ENCODE results near the gene ABCC6.
"Not testable (repeated sequence)": the region's sequence is repeated elsewhere in the genome, so short reads cannot be mapped to it uniquely, and the experiment has no call there.

Gene ABCC6

DNA sequence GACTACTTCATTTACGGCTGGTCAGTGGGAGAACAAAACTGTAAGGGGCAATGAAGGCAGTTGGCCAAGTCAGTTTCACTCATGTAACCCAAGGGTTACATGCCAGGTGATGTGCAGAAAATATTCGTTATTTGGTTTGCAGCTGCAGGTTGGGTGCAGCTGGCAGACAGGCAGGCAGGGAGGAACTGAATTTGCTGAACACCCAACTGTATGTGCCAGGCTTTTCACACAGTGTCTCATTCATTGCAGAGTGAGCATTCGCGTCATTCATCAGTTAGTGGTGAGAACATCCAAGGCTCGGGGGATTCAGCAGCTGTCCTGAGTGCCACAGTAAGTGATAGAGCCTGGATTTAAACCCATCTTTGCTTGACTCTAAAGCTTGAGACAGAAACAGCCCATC is 59.7 kb downstream of the ABCC6 start:
- no peak overlapping the region for H3K4me3 Mint-ChIP-seq
- H3K4me1 Mint-ChIP-seq (ENCODE audit: low read depth), result no peaks in the 10 kb centered on the region
- H3K27me3 Mint-ChIP-seq, result peaks cover 3% of the 10 kb centered on the region

GRCh38 chr16:16163109-16163508 is 60.2 kb downstream of the ABCC6 start:
- H3K27me3 Mint-ChIP-seq, result peaks cover 3% of the 10 kb centered on the region
- no peak overlapping the region for H3K4me3 Mint-ChIP-seq
- peaks cover 10% of the 10 kb centered on the region for H3K9me3 Mint-ChIP-seq
- peaks cover 3% of the 10 kb centered on the region for H3K36me3 Mint-ChIP-seq (ENCODE audit: low read depth)
- no peak overlapping the region for H3K27ac Mint-ChIP-seq
- H3K4me1 Mint-ChIP-seq (ENCODE audit: low read depth), result no peaks in the 10 kb centered on the region

More for the DNA sequence above, 59.7 kb downstream of the ABCC6 start:
- Mint-ChIP-seq H3K27ac (no peak overlapping the region), H3K36me3 (ENCODE audit: low read depth) (peaks cover under 1% of the 10 kb centered on the region), H3K9me3 (peaks cover 5% of the 10 kb centered on the region)

DNA sequence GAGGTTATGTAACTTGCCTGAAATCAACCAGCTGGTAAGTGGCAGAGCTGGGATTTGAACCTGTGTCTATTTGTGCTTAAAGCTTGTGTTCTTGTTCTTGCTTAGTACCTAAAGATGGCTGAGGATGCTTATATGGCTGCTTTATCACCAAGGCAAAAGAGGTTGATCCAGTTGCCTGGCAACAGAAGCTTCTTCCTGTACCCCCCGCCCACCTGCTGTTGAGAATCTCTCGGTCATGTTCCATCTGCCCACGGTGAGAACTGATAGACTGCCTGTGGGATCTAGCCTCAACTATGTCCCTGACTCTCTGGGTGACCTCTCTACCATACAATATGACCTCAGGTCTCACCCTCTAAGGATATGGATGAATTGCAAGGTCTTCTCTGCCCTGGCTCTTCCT is 60.7 kb downstream of the ABCC6 start:
- peaks cover 11% of the 10 kb centered on the region for H3K9me3 Mint-ChIP-seq
- H3K4me1 Mint-ChIP-seq (ENCODE audit: low read depth), result no peaks in the 10 kb centered on the region
- no peak overlapping the region for H3K4me3 Mint-ChIP-seq
- H3K27me3 Mint-ChIP-seq, result peaks cover 3% of the 10 kb centered on the region
- no peak overlapping the region for H3K27ac Mint-ChIP-seq
- H3K36me3 Mint-ChIP-seq (ENCODE audit: low read depth), result peaks cover 3% of the 10 kb centered on the region

- not testable (repeated sequence) for H3K36me3 Mint-ChIP-seq (ENCODE audit: low read depth); H3K4me3 Mint-ChIP-seq; H3K27ac Mint-ChIP-seq; H3K4me1 Mint-ChIP-seq (ENCODE audit: low read depth); H3K27me3 Mint-ChIP-seq
- H3K9me3 Mint-ChIP-seq, result peaks cover 11% of the 10 kb centered on the region
Observed at GRCh38 chr16:16161840-16162239, 61.5 kb downstream of the ABCC6 start.

DNA sequence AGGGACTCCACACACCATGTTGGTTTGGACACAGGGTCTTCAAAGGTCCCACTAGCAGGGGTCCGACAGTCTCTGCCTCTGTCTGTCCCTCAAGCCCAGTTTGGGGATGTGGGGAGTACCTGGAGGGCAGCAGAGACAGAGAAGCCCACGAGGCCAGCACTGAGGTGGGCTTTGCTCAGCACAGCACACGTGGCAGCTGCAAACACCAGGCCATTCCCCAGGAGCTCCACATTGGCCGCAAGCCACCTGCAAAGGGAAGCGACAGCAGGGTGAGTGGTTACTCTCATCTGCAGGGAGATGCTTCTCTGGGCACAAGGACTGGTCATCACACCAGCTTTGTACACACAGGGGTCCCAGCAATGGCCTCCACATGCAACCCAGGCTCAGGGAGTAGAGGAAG is 62.0 kb downstream of the ABCC6 start:
- Mint-ChIP-seq H3K9me3 (peaks cover 11% of the 10 kb centered on the region), H3K36me3 (ENCODE audit: low read depth) (peaks cover 3% of the 10 kb centered on the region), H3K27ac (no peak overlapping the region)

DNA sequence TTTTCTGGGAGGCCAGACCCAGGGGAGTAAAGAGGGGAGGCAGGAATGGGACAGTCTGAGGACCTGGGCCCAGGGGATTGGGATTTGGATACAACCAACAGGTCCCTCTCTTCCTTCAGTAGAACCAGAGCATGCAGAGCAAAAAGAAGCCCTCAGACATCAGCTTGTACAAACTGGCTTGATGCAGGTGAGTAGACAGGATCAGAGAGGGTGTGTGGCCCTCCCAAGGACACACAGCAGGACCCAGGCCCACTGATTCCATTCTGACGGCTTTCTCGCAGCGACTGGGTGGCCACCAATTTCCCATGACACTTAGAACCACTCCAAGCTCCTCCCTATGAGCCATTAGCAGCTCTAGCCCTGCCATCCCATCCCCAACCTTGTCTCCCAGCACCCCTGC is 63.6 kb downstream of the ABCC6 start:
- H3K27ac Mint-ChIP-seq, result no peak overlapping the region
- H3K4me1 Mint-ChIP-seq (ENCODE audit: low read depth), result no peaks in the 10 kb centered on the region
- peaks cover 3% of the 10 kb centered on the region for H3K36me3 Mint-ChIP-seq (ENCODE audit: low read depth)
- H3K27me3 Mint-ChIP-seq, result peaks cover 3% of the 10 kb centered on the region
- H3K9me3 Mint-ChIP-seq, result peaks cover 11% of the 10 kb centered on the region
- H3K4me3 Mint-ChIP-seq, result no peak overlapping the region

More for the DNA sequence above, 62.0 kb downstream of the ABCC6 start:
- Mint-ChIP-seq H3K4me1 (ENCODE audit: low read depth) (no peaks in the 10 kb centered on the region), H3K4me3 (no peak overlapping the region), H3K27me3 (peaks cover 3% of the 10 kb centered on the region)

DNA sequence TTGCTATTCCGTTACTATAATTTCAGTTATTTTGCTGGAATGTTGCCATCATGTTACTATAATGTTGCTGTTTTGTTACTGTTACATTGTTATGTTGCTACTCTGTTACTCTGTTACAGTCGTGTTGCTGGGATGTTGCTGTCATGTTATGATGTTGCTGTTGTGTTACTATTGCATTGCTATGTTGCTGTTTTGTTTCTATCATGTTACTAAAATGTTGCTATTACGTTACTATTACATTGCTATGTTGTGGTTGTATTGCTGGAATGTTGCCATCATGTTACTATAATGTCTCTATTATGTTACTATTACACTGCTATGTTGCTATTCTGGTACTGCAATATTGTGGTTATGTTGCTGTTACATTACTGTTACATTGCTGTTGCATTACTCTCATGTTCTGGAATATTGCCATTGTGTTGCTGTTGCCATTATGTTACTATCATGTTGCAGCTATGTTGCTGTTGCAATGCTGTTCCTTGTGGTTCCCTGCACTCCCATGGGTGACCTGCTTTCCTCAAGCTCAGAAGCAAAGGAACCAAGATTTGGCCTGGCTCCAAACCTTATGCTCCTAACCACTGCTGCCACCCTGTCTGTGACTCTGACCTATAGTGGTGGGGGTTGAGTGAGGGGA is 64.4 kb downstream of the ABCC6 start:
- Mint-ChIP-seq H3K36me3 (ENCODE audit: low read depth) (peaks cover 3% of the 10 kb centered on the region), H3K27ac (no peak overlapping the region), H3K4me3 (no peak overlapping the region), H3K4me1 (ENCODE audit: low read depth) (no peaks in the 10 kb centered on the region), H3K27me3 (peaks cover 3% of the 10 kb centered on the region), H3K9me3 (peaks cover 11% of the 10 kb centered on the region)

DNA sequence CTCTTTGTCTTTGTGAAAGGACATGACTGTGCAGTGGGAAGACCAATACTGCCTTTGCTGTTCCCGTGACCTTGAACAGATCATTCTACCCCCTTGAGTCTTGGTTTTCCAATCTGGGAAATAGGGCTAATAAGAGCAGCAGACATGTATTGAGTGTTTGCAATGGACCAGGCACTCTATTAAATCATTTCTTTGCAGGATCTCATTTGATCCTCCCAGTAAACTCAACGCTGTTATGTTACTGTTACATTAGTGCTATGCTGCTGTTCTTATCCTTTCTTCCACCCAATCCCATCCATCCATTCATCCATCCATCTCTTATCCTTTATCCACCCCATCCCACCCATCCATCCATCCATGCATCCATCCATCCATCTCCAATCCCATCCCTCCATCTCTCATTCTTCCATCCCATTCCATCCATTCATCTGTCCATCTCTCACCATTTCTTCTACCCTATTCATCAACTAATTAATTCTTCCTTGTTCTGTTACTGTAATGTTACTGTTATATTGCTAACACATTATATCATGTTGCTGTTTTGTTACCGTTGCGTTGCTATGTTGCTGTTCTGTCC is 65.1 kb downstream of the ABCC6 start:
- H3K9me3 Mint-ChIP-seq, result peaks cover 11% of the 10 kb centered on the region
- H3K36me3 Mint-ChIP-seq (ENCODE audit: low read depth), result peaks cover 3% of the 10 kb centered on the region
- peaks cover 3% of the 10 kb centered on the region for H3K27me3 Mint-ChIP-seq
- no peak overlapping the region for H3K4me3 Mint-ChIP-seq
- no peaks in the 10 kb centered on the region for H3K4me1 Mint-ChIP-seq (ENCODE audit: low read depth)
- no peak overlapping the region for H3K27ac Mint-ChIP-seq

DNA sequence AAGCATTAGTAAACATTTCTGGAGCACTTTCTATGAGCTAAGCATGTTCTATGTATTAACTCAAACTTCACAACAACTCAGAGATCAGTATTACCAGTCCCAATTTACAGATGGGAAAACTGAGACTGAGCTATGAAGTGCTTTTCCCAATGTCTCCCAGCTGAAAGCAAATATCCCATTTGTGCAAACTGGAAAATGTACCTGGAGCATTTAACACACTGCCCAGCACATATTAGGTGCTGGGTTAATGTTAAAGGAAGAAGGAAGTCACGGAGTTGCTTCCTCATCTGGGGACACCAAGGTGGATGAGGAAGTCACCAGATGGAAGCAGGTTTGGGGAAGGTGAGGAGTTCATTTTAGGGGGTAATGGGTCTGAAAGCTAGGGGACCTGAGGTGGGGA is 66.1 kb downstream of the ABCC6 start:
- Mint-ChIP-seq H3K27me3 (peaks cover 3% of the 10 kb centered on the region), H3K4me3 (no peak overlapping the region), H3K4me1 (ENCODE audit: low read depth) (no peaks in the 10 kb centered on the region), H3K27ac (no peak overlapping the region), H3K36me3 (ENCODE audit: low read depth) (peaks cover 3% of the 10 kb centered on the region), H3K9me3 (peaks cover 11% of the 10 kb centered on the region)

GRCh38 chr16:16155234-16155633 is 68.1 kb downstream of the ABCC6 start:
- no peaks in the 10 kb centered on the region for H3K27me3 Mint-ChIP-seq
- no peak overlapping the region for H3K27ac Mint-ChIP-seq
- peaks cover 3% of the 10 kb centered on the region for H3K36me3 Mint-ChIP-seq (ENCODE audit: low read depth)
- peaks cover 11% of the 10 kb centered on the region for H3K9me3 Mint-ChIP-seq
- H3K4me1 Mint-ChIP-seq (ENCODE audit: low read depth), result peaks cover 6% of the 10 kb centered on the region
- H3K4me3 Mint-ChIP-seq, result no peak overlapping the region

DNA sequence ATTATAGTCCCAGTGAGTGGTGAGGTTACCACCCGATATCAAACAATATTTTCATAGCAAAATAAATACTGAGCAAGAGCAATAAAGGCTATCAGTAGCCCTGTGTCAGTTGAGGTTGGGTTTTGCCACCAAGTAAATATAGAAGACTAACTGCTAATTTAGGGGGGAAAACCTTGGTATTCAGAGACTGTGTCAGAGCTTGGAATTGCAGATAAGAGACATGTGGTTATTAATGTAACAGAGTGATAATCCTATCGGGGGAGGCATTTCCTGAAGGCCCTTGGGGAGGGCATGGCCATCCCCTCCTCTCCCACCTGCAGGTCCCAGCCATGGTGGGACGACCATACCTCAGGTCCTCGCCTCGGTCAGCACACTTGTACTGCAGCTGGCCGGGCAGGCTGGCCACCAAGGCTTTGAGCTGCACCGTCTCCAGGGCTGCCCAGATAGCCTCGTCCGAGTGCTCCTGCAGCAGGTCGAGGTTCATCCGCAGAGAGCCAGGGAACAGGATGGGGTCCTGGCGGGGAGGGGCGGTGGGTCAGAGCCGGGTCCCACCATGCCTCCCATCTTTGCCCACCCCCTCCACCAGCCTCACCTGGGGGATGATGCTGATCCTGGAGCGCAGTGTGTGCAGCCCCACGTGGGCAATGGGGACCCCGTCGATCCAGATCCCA is 68.9 kb downstream of the ABCC6 start:
- peaks cover 8% of the 10 kb centered on the region for H3K9me3 Mint-ChIP-seq
- H3K4me3 Mint-ChIP-seq, result no peak overlapping the region
- H3K36me3 Mint-ChIP-seq (ENCODE audit: low read depth), result peaks cover 3% of the 10 kb centered on the region
- H3K27me3 Mint-ChIP-seq, result no peaks in the 10 kb centered on the region
- no peak overlapping the region for H3K27ac Mint-ChIP-seq
- peaks cover 6% of the 10 kb centered on the region for H3K4me1 Mint-ChIP-seq (ENCODE audit: low read depth)

GRCh38 chr16:16153000-16153399 is 70.3 kb downstream of the ABCC6 start:
- not testable (repeated sequence) for H3K9me3 Mint-ChIP-seq; H3K27ac Mint-ChIP-seq; H3K36me3 Mint-ChIP-seq (ENCODE audit: low read depth); H3K4me1 Mint-ChIP-seq (ENCODE audit: low read depth); H3K27me3 Mint-ChIP-seq; H3K4me3 Mint-ChIP-seq

- H3K27ac Mint-ChIP-seq, result no peak overlapping the region
- no peaks in the 10 kb centered on the region for H3K36me3 Mint-ChIP-seq (ENCODE audit: low read depth)
- no peaks in the 10 kb centered on the region for H3K9me3 Mint-ChIP-seq
- peaks cover 6% of the 10 kb centered on the region for H3K4me1 Mint-ChIP-seq (ENCODE audit: low read depth)
- H3K27me3 Mint-ChIP-seq, result no peaks in the 10 kb centered on the region
- H3K4me3 Mint-ChIP-seq, result no peak overlapping the region
Observed at GRCh38 chr16:16151315-16151714, 72.0 kb downstream of the ABCC6 start.

- no peaks in the 10 kb centered on the region for H3K27me3 Mint-ChIP-seq
- peaks cover 6% of the 10 kb centered on the region for H3K4me1 Mint-ChIP-seq (ENCODE audit: low read depth)
- H3K4me3 Mint-ChIP-seq, result no peak overlapping the region
- H3K27ac Mint-ChIP-seq, result no peak overlapping the region
- no peaks in the 10 kb centered on the region for H3K9me3 Mint-ChIP-seq
- H3K36me3 Mint-ChIP-seq (ENCODE audit: low read depth), result no peaks in the 10 kb centered on the region
Observed at GRCh38 chr16:16150878-16151152, 72.5 kb downstream of the ABCC6 start.

DNA sequence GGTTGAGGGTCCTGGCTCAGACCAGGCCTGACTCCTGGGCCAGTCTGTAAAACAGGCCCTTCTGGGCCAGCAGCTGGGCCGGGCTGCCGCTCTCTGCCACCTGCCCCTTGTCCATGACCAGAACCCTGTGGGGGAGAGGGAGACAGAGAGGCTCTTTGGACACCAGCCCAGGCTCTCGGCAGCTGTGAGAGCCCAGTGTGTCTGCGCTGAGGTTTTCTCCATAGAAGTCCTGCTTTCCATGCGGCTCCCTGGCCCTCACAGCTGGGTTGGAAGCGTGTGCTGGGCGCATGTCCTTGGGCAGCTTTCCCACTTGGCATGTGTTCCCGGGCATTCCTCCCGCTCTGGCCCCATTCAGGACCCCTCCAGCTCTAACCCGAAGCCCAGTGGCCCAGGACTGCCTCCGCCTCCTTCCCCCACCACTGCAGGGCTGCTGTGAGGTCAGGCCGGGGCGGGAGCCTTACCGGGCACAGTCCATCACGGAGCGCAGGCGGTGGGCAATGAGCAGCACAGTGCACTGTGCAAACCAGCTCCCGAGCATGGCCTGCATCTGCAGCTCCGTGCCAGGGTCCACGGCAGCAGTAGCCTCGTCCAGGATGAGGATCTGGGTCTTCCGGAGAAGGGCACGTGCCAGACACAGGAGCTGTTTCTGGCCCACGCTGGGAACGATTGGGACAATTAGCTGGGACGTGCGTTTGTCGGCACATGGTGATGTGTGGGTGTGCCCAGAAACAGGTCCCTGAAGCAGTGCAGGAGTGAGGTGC is 73.0 kb downstream of the ABCC6 start:
- no peaks in the 10 kb centered on the region for H3K36me3 Mint-ChIP-seq (ENCODE audit: low read depth)
- H3K4me1 Mint-ChIP-seq (ENCODE audit: low read depth), result peaks cover 6% of the 10 kb centered on the region
- H3K4me3 Mint-ChIP-seq, result no peak overlapping the region
- H3K27ac Mint-ChIP-seq, result no peak overlapping the region
- no peaks in the 10 kb centered on the region for H3K9me3 Mint-ChIP-seq
- H3K27me3 Mint-ChIP-seq, result no peaks in the 10 kb centered on the region
